Measurements from ENCODE around the gene IL23R. TPM values are rescaled to one million over a fixed set of nuclear protein-coding genes. Genes with fewer than 3 reads are reported as not detected.

IL23R gene
- total RNA-seq, 1 experiment from 2014 or later, result not detected

GRCh38 chr1:67189953-67190352, 23.7 kb downstream of the IL23R start:
- no peak for DNase-seq (ENCODE audit: low read depth, low spot score)
- H3K36me3 ChIP-seq (ENCODE audit: control insufficient read depth in 1 of 2, insufficient read depth in 2 of 2, low read length in 2 of 2), result no peaks in the 10 kb centered on the region
- no peak overlapping the region for H3K27ac ChIP-seq (ENCODE audit: low read depth, low read length)
- ChIA-PET RAD21 (ENCODE audit: low non-redundant PET in 1 of 2, low total read pairs in 2 of 2, uncharacterized antibody in 2 of 2, unreplicated experiment in 2 of 2) (no interaction called here), CTCF (interaction anchor here (1.3 kb wide), 1 partner anchor 24 kb away, joined by 6 read pairs; no protein-coding TSS in a partner anchor), POLR2A (interaction anchor here (0.7 kb wide), 1 partner anchor 15 kb away, joined by 3 read pairs; no protein-coding TSS in a partner anchor)
- no peak overlapping the region for H3K9ac ChIP-seq (ENCODE audit: low read length)
- no peak overlapping the region for H3K4me2 ChIP-seq (ENCODE audit: low read length)
- intact Hi-C loops (cut with micrococcal nuclease), result no loop called here
- H3K4me3 ChIP-seq (replicated peaks in 1 of 2; ENCODE audit: low read depth in 1 of 2, low read length in 2 of 2), result no peak overlapping the region
- 0 out of 2 replicates have a peak, but pooled peaks cover 2% of the 10 kb centered on the region for H3K9me2 ChIP-seq (ENCODE audit: insufficient read depth)
- TF ChIP-seq CBX3 (IDR thresholded peaks at IDR 0.05; ENCODE audit: low read depth) (no peak), YY1 (IDR thresholded peaks at IDR 0.05; ENCODE audit: extremely low read depth, insufficient replicate concordance, low read depth, low read length) (no peak), CEBPB (IDR thresholded peaks at IDR 0.05; ENCODE audit: low read depth) (no peak), SP1 (IDR thresholded peaks at IDR 0.05; ENCODE audit: low read depth) (no peak), EZH2phosphoT487 (IDR thresholded peaks at IDR 0.05; ENCODE audit: borderline replicate concordance) (no peak), FOSL1 (IDR thresholded peaks at IDR 0.05; ENCODE audit: low read depth) (no peak), JUND (IDR thresholded peaks at IDR 0.05) (no peak), TCF7L2 (IDR thresholded peaks at IDR 0.05; ENCODE audit: borderline replicate concordance, extremely low read depth, insufficient read depth, insufficient read length) (no peak), ZBTB33 (IDR thresholded peaks at IDR 0.05; ENCODE audit: extremely low read depth, insufficient replicate concordance, low read length) (no peak), REST (IDR thresholded peaks at IDR 0.05; ENCODE audit: low read depth) (no peak), RAD21 (IDR thresholded peaks at IDR 0.05; ENCODE audit: low read depth) (no peak), POLR2A (IDR thresholded peaks at IDR 0.05; ENCODE audit: borderline replicate concordance, extremely low read depth, insufficient read depth, insufficient read length) (no peak)
- no peaks in the 10 kb centered on the region for H3K9me3 ChIP-seq (ENCODE audit: control insufficient read depth in 1 of 2, insufficient read depth in 1 of 2, low read depth in 1 of 2, low read length in 2 of 2)
- H3K79me2 ChIP-seq (ENCODE audit: insufficient read depth, low read length), result no peaks in the 10 kb centered on the region
- ATAC-seq, result no peak
- H2AFZ ChIP-seq (ENCODE audit: low read depth, low read length, poor library complexity, severe bottlenecking), result no peak overlapping the region
- no peaks in the 10 kb centered on the region for H4K20me1 ChIP-seq (ENCODE audit: insufficient read depth)
- no peaks in the 10 kb centered on the region for H3K27me3 ChIP-seq (ENCODE audit: insufficient read depth, low read length)
- no peaks in the 10 kb centered on the region for H3K4me1 ChIP-seq (ENCODE audit: control insufficient read depth in 1 of 2, insufficient read depth in 2 of 2, low read length in 2 of 2)
- no TSS peak for BruUV-seq (replicated peaks)

All from HCT116 (cell line).